ENCODE measurements around the gene DSCAML1. TPM values are rescaled to one million over a fixed set of nuclear protein-coding genes. Genes with fewer than 3 reads are reported as not detected.
A peak's percentile ranks its signal among the peaks of the same experiment; 100 is the strongest.
"Not testable (repeated sequence)": the region's sequence is repeated elsewhere in the genome, so short reads cannot be mapped to it uniquely, and the experiment has no call there.

Gene DSCAML1
- total RNA-seq, 1 experiment from 2014 or later: not detected

DNA sequence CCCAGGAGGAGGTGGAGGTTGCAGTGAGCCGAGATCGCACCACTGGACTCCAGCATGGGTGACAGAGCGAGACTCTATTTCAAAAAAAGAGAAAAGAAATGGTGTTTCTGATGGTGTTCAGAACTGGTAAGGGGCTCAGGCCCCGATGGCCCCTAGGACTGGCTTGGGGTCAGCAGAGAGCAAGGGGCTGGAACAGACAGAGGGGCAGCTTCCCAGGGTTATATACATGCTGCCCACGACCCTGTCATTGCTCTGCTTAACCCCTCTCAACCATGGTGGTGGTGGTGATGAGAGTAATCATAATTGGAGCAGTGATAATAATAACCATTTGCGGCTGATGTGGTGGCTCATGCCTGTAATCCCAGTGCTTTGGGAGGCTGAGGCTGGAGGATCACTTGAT is 390.0 kb downstream of the DSCAML1 start:
- DNase-seq (ENCODE audit: low spot score): no peak

DNA sequence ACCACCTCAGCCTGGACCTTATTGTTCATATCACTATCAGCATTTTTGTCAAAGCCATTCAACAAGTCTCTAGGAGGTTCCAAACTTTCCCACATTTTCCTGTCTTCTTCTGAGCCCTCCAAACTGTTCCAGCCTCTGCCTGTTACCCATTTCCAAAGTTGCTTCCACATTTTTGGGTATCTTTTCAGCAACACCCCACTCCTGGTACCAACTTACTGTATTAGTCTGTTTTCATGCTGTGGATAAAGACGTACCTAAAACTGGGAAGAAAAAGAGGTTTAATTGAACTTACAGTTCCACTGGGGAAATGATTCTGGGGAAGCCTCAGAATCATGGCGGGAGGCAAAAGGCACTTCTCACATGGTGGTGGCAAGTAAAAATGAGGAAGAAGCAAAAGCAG is 391.1 kb downstream of the DSCAML1 start:
- not testable (repeated sequence) for DNase-seq (ENCODE audit: low spot score)

GRCh38 chr11:117399100-117399840 is 397.7 kb downstream of the DSCAML1 start:
- DNase-seq (ENCODE audit: low spot score): not testable (repeated sequence)

DNA sequence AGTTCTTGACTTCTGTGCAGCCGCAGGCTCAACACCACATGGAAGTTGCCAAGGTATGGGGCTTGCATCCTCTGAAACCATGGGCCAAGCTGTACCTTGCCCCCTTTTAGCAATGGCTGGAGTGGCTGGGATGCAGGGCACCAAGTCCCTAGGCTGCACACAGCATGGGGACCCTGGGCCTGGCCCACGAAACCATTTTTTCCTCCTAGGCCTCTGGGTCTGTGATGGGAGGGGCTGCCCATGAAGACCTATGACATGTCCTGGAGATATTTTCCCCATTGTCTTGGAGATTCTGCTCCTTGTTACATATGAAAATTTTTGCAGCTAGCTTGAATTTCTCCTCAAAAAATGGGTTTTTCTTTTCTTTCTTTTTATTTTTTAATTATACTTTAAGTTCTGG is 398.4 kb downstream of the DSCAML1 start:
- not testable (repeated sequence) for DNase-seq (ENCODE audit: low spot score)

DNA sequence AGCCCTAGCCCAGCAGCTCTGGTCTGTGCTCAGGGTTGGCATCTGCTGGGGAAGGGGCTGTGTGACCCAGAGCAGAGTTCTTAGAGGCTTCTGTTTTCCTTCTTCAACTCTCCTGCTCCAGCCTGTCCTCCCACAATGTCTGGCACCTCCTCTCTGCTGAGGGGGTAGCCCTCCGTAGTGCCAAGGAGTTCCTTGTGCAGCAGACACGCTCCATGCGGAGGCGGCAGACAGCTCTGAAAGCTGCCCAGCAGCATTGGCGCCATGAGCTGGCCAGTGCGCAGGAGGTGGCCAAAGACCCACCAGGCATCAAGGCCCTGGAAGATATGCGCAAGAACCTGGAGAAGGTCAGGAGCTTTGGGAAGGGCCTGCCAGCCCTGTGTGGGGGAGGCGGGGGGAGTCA is 400.0 kb downstream of the DSCAML1 start:
- no peak for DNase-seq (ENCODE audit: low spot score)

- DNase-seq (ENCODE audit: low spot score): no peak
These were observed 401.5 kb downstream of the DSCAML1 start for GRCh38 chr11:117395476-117395875.

DNA sequence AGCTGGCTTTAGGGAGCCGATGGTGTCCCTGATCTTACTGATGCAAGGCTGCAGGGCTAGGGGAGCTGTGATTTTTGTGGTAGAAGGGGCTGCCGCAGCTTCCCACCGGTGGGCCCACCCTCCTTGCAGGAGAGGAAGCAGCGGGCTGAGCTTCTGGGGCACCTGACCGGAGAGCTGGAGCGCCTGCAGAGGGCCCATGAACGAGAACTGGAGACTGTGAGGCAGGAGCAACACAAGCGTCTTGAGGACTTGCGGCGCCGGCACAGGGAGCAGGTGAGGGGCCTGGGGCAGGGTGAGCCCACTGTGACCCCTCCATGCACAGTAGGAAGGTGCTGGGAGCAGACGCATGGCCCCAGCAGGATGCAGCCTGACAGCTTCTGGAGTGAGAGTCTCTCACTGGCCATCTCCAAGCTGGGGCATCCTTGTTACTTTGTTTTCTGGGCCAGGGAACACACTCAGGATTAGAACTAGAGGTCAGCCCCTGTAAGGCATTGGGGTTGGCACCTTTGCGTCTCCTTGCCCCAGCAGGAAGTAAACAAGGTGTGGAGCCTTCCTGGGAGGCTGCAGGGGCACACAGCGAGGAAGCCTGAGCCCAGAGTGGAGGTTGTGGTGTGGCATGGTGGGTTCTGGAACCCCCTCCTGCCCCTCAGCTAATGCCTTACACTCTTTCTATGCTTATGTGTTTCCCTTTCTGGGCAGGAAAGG is 402.6 kb downstream of the DSCAML1 start:
- no peak for DNase-seq (ENCODE audit: low spot score)

- no peak for DNase-seq (ENCODE audit: low spot score)
These were observed 404.0 kb downstream of the DSCAML1 start for GRCh38 chr11:117392979-117393378.

DNA sequence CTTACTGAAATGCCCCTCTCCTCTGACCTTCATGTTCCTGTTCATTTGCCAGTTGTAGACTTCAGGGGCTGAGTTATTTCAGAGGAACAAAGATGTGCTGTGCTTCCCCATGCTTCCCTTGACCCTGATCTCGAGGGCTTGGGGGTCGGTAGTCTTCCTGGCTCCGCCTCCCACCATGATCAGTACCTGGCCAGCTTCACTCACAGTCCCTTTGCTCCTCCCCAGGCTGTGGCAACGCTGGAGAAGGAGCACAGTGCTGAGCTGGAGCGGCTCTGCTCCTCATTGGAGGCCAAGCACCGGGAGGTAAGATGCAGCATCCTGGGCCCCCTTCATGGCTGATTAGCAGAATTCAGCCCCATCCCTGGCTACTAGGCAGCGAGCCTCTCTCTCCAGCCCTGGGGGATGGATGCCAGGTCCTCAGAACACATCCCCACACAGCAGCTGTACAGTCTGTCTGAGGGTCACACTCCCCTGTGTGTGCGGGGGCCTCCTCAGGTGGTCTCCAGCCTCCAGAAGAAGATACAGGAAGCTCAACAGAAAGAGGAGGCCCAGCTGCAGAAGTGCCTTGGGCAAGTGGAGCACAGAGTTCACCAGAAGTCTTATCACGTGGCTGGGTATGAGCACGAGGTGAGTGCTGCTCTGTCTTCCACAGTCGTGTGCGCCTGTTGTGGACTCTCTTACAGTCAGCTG is 404.9 kb downstream of the DSCAML1 start:
- DNase-seq (ENCODE audit: low spot score): no peak

DNA sequence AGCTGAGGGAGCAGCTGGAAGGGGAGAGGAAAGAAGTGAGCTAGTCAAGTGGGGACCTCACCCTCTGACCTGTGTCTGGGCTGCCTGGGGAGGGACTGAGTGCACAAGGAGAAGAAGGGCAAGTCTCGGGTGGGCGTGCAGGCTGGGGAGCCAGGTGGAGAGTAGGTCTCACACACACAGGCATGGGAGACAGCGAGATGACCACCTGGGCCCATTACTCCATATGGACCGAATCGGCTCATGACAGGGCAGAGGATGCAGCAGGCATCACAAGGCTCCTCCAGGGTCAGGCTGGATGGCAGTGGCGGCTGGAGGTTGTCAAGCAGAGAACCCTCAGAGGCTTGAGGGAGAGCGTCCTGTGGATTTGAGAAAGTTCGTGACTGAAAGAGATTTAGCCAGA is 405.8 kb downstream of the DSCAML1 start:
- DNase-seq (ENCODE audit: low spot score): no peak

- DNase-seq (ENCODE audit: low spot score): no peak
These were observed 406.3 kb downstream of the DSCAML1 start for GRCh38 chr11:117390743-117391142.

GRCh38 chr11:117387992-117388755 is 408.8 kb downstream of the DSCAML1 start:
- DNase-seq (ENCODE audit: low spot score): no peak

GRCh38 chr11:117385906-117386305 is 411.1 kb downstream of the DSCAML1 start:
- no peak for DNase-seq (ENCODE audit: low spot score)

GRCh38 chr11:117385471-117385870 is 411.5 kb downstream of the DSCAML1 start:
- DNase-seq (ENCODE audit: low spot score): no peak

DNA sequence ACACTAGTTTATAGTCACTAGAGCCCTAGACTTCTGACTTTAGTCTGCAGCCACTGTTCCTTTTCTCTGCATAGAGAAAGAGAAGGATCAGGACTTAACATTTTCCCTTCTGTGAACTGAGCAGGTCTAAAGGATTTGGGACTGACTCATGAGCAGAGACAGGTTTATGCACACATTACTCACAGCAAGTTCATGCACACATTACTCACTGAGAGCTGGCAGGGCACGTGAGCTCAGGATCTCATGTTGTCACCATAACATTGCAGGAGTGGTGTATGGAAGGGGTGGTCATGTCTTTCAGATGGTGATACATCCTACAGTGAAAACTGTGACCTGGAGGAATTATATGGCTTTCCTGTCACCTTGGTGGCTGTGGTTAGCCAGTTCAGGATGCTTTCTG is 413.0 kb downstream of the DSCAML1 start:
- DNase-seq (ENCODE audit: low spot score): peak; percentile 76

- DNase-seq (ENCODE audit: low spot score): no peak
These were observed 414.3 kb downstream of the DSCAML1 start for GRCh38 chr11:117382746-117383145.

GRCh38 chr11:117381481-117382387 is 415.3 kb downstream of the DSCAML1 start:
- DNase-seq (ENCODE audit: low spot score): no peak

DNA sequence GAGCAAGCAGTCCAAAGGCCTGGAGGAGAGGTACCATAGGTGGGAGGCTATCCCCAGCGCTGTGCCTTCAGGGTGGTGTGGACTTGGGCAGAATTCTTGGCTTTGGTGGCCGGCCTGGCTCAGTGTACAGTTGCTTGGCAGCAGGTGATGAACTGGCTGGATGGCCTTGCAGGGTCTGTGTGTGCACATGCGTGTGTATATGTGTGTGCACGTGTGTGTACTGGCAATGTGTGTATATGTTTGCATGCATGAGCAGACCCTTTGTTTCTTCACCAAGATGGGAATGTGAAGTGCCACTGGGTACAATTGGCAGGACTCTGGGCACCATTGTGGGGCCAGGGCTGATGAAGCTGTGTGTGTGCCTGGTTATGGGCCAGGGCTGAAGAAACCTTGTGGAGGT is 416.3 kb downstream of the DSCAML1 start:
- DNase-seq (ENCODE audit: low spot score): no peak

DNA sequence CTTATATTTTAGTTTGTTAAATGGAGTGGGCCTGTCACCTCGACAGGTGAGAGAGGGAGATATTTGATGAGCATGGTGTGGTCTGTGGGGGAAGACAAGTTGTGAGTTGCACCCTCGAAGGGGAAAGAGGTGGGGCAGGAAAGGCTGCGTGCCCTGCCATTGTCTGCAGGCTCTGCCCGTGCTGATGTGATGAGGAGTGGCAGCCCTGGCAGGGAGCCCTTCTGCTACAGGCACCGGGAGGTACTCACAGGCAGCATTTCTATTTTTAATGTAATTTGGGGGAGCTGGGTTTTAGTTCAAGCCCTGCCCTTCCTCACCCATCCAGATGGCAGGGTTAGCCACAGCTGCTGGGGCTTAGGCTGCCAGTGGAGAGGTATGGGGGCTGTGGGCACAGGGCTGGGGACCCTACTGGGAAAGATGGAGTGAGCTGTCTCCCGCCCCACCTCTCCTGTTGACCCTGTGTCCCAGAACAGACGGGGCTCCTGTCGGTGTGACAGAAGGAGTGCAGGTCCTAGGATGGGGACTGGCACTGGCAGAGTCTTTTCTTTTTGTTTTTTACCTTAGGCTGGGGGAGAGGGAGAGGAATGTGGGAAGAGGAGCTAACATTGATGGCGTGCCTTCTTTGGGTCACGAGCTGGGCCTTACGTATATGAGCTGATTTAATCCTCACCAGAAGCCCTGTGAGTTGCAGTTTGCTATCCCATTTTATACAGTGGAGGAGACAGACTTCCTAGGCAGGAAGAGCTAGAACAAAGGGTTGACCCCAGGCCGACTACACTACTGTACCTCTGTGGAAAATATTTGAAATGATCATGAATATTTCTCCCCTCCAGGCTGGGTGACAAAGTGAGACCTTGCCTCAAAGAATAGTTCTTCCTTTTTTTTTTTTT is 417.8 kb downstream of the DSCAML1 start:
- no peak for DNase-seq (ENCODE audit: low spot score)

All from A172 (cell line).